KMS-11 (cell line): Measurements from ENCODE around the gene ZNF160.
A peak's percentile ranks its signal among the peaks of the same experiment; 100 is the strongest.

Experiments
- H2AFZ ChIP-seq: fragments of 200-600 bp; sonication (generic); 2 replicates; pipeline ENCODE4 v1.6.1; 2016; ENCODE audit warnings: antibody characterized with exemption, mixed run types, low read depth
- H3K27ac ChIP-seq: fragments of 200-600 bp; sonication (generic); 2 replicates; pipeline ENCODE4 v1.6.1; 2016; ENCODE audit warnings: mild to moderate bottlenecking, mixed run types
- H3K27me3 ChIP-seq: fragments of 200-600 bp; sonication (generic); 2 replicates; pipeline ENCODE4 v1.6.1; 2017; ENCODE audit warnings: mild to moderate bottlenecking, low read depth, mixed run types, moderate library complexity; ENCODE audit not compliant: insufficient read depth
- H3K36me3 ChIP-seq: fragments of 200-600 bp; sonication (generic); 2 replicates; pipeline ENCODE4 v1.6.1; 2017; ENCODE audit warnings: mild to moderate bottlenecking, mixed run types; ENCODE audit not compliant: insufficient read depth
- H3K4me1 ChIP-seq: fragments of 200-600 bp; sonication (generic); 2 replicates; pipeline ENCODE4 v1.6.1; 2016; ENCODE audit warnings: mild to moderate bottlenecking, low read depth, mixed run types; ENCODE audit not compliant: poor library complexity, severe bottlenecking
- H3K4me2 ChIP-seq: fragments of 200-600 bp; sonication (generic); 2 replicates; pipeline ENCODE4 v1.7.0; 2016; ENCODE audit warnings: mild to moderate bottlenecking, mixed run types
- H3K4me3 ChIP-seq: fragments of 200-600 bp; sonication (generic); IDR thresholded peaks from 2 replicates; pipeline ENCODE4 v1.6.1; 2017; ENCODE audit warnings: low read depth, low read length, mixed read lengths; ENCODE audit not compliant: insufficient read depth
- H3K79me2 ChIP-seq: fragments of 200-600 bp; sonication (generic); 2 replicates; pipeline ENCODE4 v1.6.1; 2016; ENCODE audit warnings: low read depth, mixed run types; ENCODE audit not compliant: insufficient read depth
- H3K9ac ChIP-seq: fragments of 200-600 bp; sonication (generic); 2 replicates; pipeline ENCODE4 v1.6.1; 2016; ENCODE audit warnings: mild to moderate bottlenecking, mixed run types
- H4K20me1 ChIP-seq: fragments of 200-600 bp; sonication (generic); 2 replicates; pipeline ENCODE4 v1.6.1; 2016; ENCODE audit warnings: mild to moderate bottlenecking, mixed run types; ENCODE audit not compliant: insufficient read depth
- CTCF ChIP-seq: fragments of 200-600 bp; sonication (generic); conservative IDR thresholded peaks from 2 replicates; pipeline ENCODE4 v1.6.1; 2017; ENCODE audit warnings: low read depth, mild to moderate bottlenecking, antibody characterized with exemption, low read length, moderate library complexity, mixed read lengths

The ZNF160 gene

DNA sequence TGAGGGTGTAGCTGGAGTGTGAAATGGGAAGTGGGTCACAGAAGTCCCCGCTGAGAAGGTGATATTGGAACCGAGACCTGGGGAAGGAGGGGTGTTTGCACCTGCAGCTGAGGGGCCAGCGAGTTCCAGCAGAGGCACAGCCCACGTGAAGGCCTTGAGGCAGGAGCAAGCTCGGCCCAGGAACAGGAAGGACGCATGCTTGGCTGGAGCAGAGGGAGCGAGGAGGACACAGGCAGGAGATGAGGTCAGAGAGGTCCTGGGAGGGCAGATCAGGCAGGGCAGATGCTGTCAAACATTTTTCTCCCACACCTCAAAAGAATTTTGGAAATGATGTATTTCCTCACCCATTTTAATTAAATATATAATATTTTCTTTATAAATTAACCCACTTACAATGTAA, 20.2 kb upstream of the ZNF160 start:
- no peaks in the 10 kb centered on the region for H3K79me2 ChIP-seq
- H4K20me1 ChIP-seq, result no peaks in the 10 kb centered on the region
- no peaks in the 10 kb centered on the region for H3K36me3 ChIP-seq
- H2AFZ ChIP-seq, result no peak overlapping the region
- no peak for TF ChIP-seq CTCF
- no peaks in the 10 kb centered on the region for H3K27me3 ChIP-seq
- no peak overlapping the region for H3K4me3 ChIP-seq
- H3K9ac ChIP-seq, result no peak overlapping the region
- no peak overlapping the region for H3K4me2 ChIP-seq
- no peak overlapping the region for H3K27ac ChIP-seq
- no peaks in the 10 kb centered on the region for H3K4me1 ChIP-seq

GRCh38 chr19:53112286-53112685, 9.1 kb upstream of the ZNF160 start:
- no peak for TF ChIP-seq CTCF
- Histone ChIP-seq H3K36me3 (no peaks in the 10 kb centered on the region), H3K9ac (no peak overlapping the region)

GRCh38 chr19:53109527-53109926, 6.3 kb upstream of the ZNF160 start:
- Histone ChIP-seq H3K4me1 (no peaks in the 10 kb centered on the region), H3K9ac (no peak overlapping the region), H2AFZ (no peak overlapping the region), H3K27me3 (no peaks in the 10 kb centered on the region), H3K4me3 (no peak overlapping the region), H4K20me1 (no peaks in the 10 kb centered on the region), H3K36me3 (no peaks in the 10 kb centered on the region), H3K4me2 (no peak overlapping the region), H3K27ac (no peak overlapping the region), H3K79me2 (no peaks in the 10 kb centered on the region)
- no peak for TF ChIP-seq CTCF

More at GRCh38 chr19:53112286-53112685, 9.1 kb upstream of the ZNF160 start:
- Histone ChIP-seq H3K27ac (no peak overlapping the region), H2AFZ (no peak overlapping the region), H3K4me1 (no peaks in the 10 kb centered on the region), H3K79me2 (no peaks in the 10 kb centered on the region), H3K4me2 (no peak overlapping the region), H3K4me3 (no peak overlapping the region), H3K27me3 (no peaks in the 10 kb centered on the region), H4K20me1 (no peaks in the 10 kb centered on the region)

- Histone ChIP-seq H3K4me2 (peak overlapping the region; percentile 77; the same call in 1 of the 2 replicates), H3K4me1 (no peaks in the 10 kb centered on the region), H3K27me3 (no peaks in the 10 kb centered on the region), H3K9ac (peak overlapping the region; percentile 64; the same call in 1 of the 2 replicates), H2AFZ (peak overlapping the region; percentile 66), H3K36me3 (no peaks in the 10 kb centered on the region), H3K4me3 (no peak overlapping the region), H4K20me1 (no peaks in the 10 kb centered on the region), H3K27ac (peak overlapping the region; percentile 35), H3K79me2 (peaks cover 4% of the 10 kb centered on the region; the same call in 1 of the 2 replicates)
- no peak for TF ChIP-seq CTCF
Measured at GRCh38 chr19:53102756-53103233, 427 bp downstream of the ZNF160 start.
